GM12875 (cell line): Measurements from ENCODE around the gene GRHL3.

Experiments
- H3K4me3 ChIP-seq: one replicate; pipeline ENCODE4 v1.5.1; 2011; ENCODE audit warnings: low read depth, low read length, control low read depth
- TF ChIP-seq, protein P1 (sequence below): IDR thresholded peaks from 2 replicates; pipeline ENCODE4 v1.5.1; 2011; ENCODE audit warnings: low read depth, mild to moderate bottlenecking, control low read depth, inconsistent platforms, low read length, moderate library complexity, borderline replicate concordance; ENCODE audit not compliant: insufficient read depth

Gene GRHL3

DNA sequence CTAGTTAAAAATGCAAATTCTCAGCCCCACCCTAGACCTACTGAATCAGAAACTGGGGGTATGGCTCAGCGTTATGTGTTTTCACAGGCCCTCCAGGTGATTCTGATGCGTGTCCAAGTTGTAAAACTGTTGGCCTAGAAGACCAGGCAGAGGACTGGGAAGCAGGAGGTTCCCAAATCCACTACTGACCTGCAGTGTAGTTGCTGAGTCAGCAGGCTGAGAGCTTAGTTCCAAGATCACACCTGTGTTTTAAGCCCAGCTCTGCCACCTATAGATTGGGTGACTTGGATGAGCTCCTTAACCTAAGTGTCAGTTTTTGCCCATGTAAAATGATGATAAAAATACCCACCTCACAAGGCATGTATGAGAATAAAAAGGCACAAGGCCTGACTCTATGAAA lies 4.1 kb downstream of the GRHL3 start:
- H3K4me3 ChIP-seq = no peak overlapping the region
- TF ChIP-seq, protein P1, sequence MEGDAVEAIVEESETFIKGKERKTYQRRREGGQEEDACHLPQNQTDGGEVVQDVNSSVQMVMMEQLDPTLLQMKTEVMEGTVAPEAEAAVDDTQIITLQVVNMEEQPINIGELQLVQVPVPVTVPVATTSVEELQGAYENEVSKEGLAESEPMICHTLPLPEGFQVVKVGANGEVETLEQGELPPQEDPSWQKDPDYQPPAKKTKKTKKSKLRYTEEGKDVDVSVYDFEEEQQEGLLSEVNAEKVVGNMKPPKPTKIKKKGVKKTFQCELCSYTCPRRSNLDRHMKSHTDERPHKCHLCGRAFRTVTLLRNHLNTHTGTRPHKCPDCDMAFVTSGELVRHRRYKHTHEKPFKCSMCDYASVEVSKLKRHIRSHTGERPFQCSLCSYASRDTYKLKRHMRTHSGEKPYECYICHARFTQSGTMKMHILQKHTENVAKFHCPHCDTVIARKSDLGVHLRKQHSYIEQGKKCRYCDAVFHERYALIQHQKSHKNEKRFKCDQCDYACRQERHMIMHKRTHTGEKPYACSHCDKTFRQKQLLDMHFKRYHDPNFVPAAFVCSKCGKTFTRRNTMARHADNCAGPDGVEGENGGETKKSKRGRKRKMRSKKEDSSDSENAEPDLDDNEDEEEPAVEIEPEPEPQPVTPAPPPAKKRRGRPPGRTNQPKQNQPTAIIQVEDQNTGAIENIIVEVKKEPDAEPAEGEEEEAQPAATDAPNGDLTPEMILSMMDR = no peak

DNA sequence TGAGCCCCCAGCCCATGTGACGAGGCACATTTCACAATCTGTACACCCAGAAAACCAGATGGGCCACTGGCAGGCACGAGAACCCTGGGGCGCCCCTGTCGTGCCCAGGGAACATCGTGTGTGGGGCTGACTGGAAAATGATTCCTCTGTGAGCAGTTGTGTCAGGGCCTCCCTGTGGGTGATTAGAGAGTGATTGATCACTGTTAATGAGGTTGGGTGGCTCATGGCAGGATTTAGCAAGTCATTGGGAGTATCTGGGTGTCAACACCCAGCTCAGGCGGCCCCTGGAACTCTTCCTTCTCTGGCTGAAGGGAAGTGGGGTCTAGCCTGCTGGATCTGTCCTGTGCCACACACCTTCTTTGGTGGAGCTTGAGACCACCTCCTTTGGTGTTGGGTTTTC lies 5.7 kb downstream of the GRHL3 start:
- TF ChIP-seq, protein P1 = no peak
- H3K4me3 ChIP-seq = no peak overlapping the region

DNA sequence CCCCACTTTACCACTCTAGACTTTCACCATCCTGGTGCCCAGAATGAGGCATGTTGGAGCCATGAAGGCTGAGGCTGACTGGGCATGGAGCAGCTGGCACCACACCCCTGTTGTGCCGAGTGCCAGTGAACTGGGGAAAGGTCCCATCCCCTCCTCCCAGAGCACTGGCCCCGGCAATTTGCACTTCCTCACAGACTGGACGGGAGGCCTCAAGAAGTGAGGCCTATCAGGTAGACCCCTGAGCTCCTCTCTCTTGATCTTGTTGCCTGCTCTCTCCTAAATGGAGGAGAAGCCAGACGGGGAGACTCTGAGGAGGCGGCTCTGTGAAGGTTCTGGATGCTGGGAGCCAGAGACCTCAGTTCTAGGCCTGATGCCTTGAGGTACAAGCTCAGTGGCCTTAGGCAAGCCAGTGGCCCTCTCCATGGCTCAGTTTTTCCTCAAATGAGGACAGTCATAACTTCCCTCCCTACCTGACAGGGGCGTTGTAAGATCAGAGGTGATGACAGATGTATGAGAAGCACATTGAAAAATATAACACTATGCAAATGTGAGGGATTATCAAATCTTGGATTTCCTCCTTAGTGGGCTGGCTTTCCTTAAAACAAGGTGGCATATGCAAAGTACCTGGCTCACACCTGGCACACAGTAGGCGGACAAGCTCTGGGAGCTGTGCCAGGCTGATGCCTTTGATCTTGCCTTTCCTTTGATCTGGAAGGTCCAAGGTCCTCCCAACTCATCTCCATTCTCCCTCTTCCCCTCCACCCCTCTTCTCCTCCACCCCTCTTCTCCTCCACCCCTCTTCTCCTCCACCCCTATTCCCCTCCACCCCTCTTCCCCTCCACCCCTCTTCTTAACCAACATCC lies 6.7 kb downstream of the GRHL3 start:
- no peak overlapping the region for H3K4me3 ChIP-seq
- TF ChIP-seq, protein P1 = no peak

DNA sequence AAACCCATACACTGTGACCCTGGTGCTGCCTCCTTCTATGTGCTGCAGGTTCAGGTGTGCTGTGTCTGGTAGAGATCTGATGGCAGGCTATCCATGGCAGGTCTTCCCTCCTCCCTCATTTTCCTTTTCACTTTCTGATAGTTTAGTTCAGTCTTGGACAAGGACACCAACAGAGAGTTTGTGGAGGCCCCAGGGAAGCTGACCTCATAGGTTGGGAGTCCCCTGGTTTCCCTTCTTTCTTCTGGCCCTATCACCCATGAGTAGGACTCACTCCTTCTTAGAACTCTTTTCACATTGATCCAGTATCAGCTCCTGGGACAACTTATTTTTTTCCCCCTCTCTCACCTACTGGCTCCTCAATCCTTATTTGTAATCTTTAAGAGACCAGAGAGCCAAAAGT lies 8.3 kb downstream of the GRHL3 start:
- H3K4me3 ChIP-seq = no peak overlapping the region
- TF ChIP-seq, protein P1 = no peak

DNA sequence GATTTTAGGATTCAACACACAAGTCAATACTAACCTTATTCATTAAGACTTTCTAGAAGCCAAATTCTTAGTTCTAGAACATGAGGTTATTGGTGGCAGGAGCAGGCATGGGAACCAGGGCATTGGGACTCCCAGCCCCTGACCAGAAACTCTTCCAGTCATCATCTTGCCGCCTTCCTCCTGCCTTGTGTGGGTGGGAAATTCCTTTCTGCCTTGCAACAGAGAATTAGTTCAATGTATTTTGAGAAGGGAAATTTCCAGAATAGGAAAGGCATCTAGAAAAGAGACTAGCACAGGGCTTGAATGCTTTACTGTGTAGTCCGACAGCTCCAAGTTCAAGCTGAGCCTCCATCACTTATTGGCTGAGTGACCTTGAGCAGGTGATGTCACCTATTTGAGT lies 8.7 kb downstream of the GRHL3 start:
- TF ChIP-seq, protein P1 = no peak
- no peak overlapping the region for H3K4me3 ChIP-seq

DNA sequence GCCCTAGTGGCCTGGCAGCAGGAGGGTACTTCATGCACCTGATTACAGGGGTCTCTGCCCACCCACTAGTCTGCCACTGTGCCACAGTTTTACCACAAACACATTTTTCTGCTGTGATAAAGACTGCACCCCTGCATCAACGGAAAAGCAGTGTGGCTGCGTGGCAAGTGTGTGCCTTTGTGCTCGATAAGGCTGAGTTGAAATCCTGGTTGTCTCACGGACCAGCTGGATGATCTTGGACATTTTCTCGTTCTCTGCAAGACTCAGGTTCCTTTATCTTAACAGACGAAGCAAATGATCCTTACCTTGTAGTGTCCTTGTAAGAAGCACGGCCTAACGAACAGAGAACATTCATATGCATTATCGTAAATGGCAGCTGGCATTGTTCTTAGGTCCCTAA lies 10.2 kb downstream of the GRHL3 start:
- no peak overlapping the region for H3K4me3 ChIP-seq
- TF ChIP-seq, protein P1 = no peak
